Prostate gland (tissue), 2 donors: ENCODE measurements around the gene OPHN1. TPM values are rescaled to one million over a fixed set of nuclear protein-coding genes. Genes with fewer than 3 reads are reported as not detected.
"Not testable (repeated sequence)": the region's sequence is repeated elsewhere in the genome, so short reads cannot be mapped to it uniquely, and the experiment has no call there.

ENCODE experiments used
- DNase-seq: peaks from one replicate; pipeline ENCODE4 v3.0.0-alpha.2; 2019; ENCODE audit warnings: low spot score
- H3K27ac ChIP-seq, 2 donors: fragments of 200-600 bp; sonication (generic); 2 replicates each; pipeline ENCODE4 v1.5.1; 2017 to 2019
- H3K27me3 ChIP-seq: fragments of 200-600 bp; sonication (generic); replicated peaks from 2 replicates; pipeline ENCODE4 v1.5.1; 2019; ENCODE audit not compliant: insufficient read depth
- H3K36me3 ChIP-seq, 2 donors: fragments of 200-600 bp; sonication (generic); 1 replicate in 1 of 2; 2 replicates in 1 of 2; pipeline versions ENCODE4 v1.5.1 to v1.8.1; 2017 to 2019
- H3K4me1 ChIP-seq: fragments of 200-600 bp; sonication (generic); replicated peaks from 2 replicates; pipeline ENCODE4 v1.5.1; 2019
- H3K4me3 ChIP-seq, 2 donors: fragments of 200-600 bp; sonication (generic); 2 replicates each; pipeline ENCODE4 v1.5.1; 2017 to 2019
- H3K9me3 ChIP-seq: fragments of 200-600 bp; sonication (generic); 2 replicates; pipeline ENCODE4 v1.5.1; 2017
- POLR2A ChIP-seq: fragments of 450-650 bp; IDR thresholded peaks from one replicate; pipeline ENCODE4 v1.6.1; 2016; ENCODE audit warnings: antibody characterized with exemption, mild to moderate bottlenecking
- POLR2AphosphoS5 ChIP-seq: sonication (generic); formaldehyde crosslinking; IDR thresholded peaks from one replicate; pipeline ENCODE4 v1.6.1; 2017; ENCODE audit warnings: antibody characterized with exemption
- WGBS: methylation state at CpG from one replicate; pipeline ENCODE4 v1.1.5; 2018; 5-methylcytosine and 5-hydroxymethylcytosine counted together
- intact Hi-C: fragments of 100-400 bp; cut with DNase I; formaldehyde crosslinking; loops from one replicate; pipeline ENCODE4 v1.14.2; 2022
- total RNA-seq, 2 donors: library from RNA; depleted of rRNA; stranded (reverse); fragments of >200 nt; gene quantifications; one replicate each; pipeline ENCODE4 v1.1.0, GENCODE V29; 2016
- TF ChIP-seq, protein P1 (sequence below), 4 experiments: fragments of 200-600 bp in 2 of 4; fragments of 450-650 bp in 2 of 4; sonication (generic) in 2 of 4; IDR thresholded peaks; 1 replicate in 3 of 4; 2 replicates in 1 of 4; pipeline ENCODE4 v1.5.1; 2016 to 2019; ENCODE audit warnings: antibody characterized with exemption in 4 of 4, mild to moderate bottlenecking in 2 of 4, moderate library complexity in 2 of 4

Gene OPHN1
- total RNA-seq, 2 donors from 2014 or later = 18.7 to 26.2 TPM

DNA sequence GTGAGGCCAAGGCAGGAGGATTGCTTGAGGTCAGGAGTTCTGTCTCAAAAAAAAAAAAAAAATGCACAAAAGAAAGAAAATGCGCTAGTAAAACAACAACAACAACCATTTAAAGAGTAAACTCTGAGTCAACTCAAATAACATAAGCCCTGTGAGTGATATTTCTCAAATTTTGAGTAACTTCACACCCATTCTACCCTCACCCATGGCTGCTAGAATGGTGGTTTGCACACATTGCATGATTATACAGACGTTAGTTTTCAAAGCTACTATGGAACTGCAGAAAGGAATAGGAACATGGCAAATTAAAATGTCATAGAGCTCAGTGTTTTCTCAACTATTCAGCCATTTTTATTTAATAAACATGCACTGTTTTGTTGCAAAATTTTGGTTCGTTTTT, 145.9 kb downstream of the OPHN1 start:
- Histone ChIP-seq H3K27me3 (no peaks in the 10 kb centered on the region), H3K4me1 (no peaks in the 10 kb centered on the region), H3K27ac (no peak overlapping the region), H3K36me3 (no peaks in the 10 kb centered on the region), H3K4me3 (no peak overlapping the region), H3K9me3 (no peaks in the 10 kb centered on the region)
- WGBS = 80% methylated on average over 3 of the region's 3 CpGs
- no peak for DNase-seq
- TF ChIP-seq POLR2A = no peak
- TF ChIP-seq, protein P1, sequence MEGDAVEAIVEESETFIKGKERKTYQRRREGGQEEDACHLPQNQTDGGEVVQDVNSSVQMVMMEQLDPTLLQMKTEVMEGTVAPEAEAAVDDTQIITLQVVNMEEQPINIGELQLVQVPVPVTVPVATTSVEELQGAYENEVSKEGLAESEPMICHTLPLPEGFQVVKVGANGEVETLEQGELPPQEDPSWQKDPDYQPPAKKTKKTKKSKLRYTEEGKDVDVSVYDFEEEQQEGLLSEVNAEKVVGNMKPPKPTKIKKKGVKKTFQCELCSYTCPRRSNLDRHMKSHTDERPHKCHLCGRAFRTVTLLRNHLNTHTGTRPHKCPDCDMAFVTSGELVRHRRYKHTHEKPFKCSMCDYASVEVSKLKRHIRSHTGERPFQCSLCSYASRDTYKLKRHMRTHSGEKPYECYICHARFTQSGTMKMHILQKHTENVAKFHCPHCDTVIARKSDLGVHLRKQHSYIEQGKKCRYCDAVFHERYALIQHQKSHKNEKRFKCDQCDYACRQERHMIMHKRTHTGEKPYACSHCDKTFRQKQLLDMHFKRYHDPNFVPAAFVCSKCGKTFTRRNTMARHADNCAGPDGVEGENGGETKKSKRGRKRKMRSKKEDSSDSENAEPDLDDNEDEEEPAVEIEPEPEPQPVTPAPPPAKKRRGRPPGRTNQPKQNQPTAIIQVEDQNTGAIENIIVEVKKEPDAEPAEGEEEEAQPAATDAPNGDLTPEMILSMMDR (IDR thresholded peaks at IDR 0.05) = no peak
- no peak for TF ChIP-seq POLR2AphosphoS5
- intact Hi-C loops = no loop called here

DNA sequence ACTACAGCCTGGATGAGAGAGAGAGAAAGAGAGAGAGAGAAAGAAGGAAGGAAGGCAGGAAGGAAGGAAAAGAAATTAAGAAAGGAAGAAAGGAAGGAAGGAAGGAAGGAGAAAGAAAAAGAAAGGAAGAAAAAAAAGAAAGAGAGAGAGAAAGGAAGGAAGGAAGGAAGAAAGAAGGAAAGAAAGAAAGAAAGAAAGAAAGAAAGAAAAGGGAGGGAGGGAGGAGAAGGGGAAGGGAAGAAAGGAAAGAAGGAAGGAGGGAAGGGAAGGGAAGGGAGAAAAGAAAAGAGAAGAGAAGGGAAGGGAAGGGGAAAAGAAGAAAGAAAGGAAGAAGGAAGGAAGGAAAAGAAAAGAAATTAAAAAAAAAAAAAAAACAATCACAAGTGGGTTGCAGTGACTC, 146.3 kb downstream of the OPHN1 start:
- Histone ChIP-seq H3K4me3 (no peak overlapping the region), H3K27ac (no peak overlapping the region), H3K9me3 (no peaks in the 10 kb centered on the region), H3K4me1 (no peaks in the 10 kb centered on the region), H3K36me3 (no peaks in the 10 kb centered on the region), H3K27me3 (no peaks in the 10 kb centered on the region)
- no peak for DNase-seq
- intact Hi-C loops = no loop called here
- TF ChIP-seq POLR2AphosphoS5 = no peak
- TF ChIP-seq, protein P1 (IDR thresholded peaks at IDR 0.05) = no peak

GRCh38 chrX:68286076-68286475, 147.2 kb downstream of the OPHN1 start:
- no peaks in the 10 kb centered on the region for H3K4me1 ChIP-seq
- H3K27ac ChIP-seq = no peak overlapping the region
- no peak for TF ChIP-seq POLR2AphosphoS5
- TF ChIP-seq POLR2A = no peak
- TF ChIP-seq, protein P1 (IDR thresholded peaks at IDR 0.05) = no peak
- DNase-seq = no peak
- H3K27me3 ChIP-seq = no peaks in the 10 kb centered on the region
- intact Hi-C loops = no loop called here
- H3K4me3 ChIP-seq = no peak overlapping the region
- H3K9me3 ChIP-seq = no peaks in the 10 kb centered on the region
- no peaks in the 10 kb centered on the region for H3K36me3 ChIP-seq

GRCh38 chrX:68284281-68284904, 148.9 kb downstream of the OPHN1 start:
- Histone ChIP-seq H3K9me3 (no peaks in the 10 kb centered on the region), H3K4me3 (no peak overlapping the region), H3K27ac (no peak overlapping the region), H3K4me1 (no peaks in the 10 kb centered on the region), H3K27me3 (no peaks in the 10 kb centered on the region), H3K36me3 (no peaks in the 10 kb centered on the region)
- TF ChIP-seq POLR2AphosphoS5 = no peak
- TF ChIP-seq POLR2A = no peak
- TF ChIP-seq, protein P1 (IDR thresholded peaks at IDR 0.05) = no peak
- 96% methylated on average over 2 of the region's 2 CpGs for WGBS
- DNase-seq = no peak
- intact Hi-C loops = no loop called here

DNA sequence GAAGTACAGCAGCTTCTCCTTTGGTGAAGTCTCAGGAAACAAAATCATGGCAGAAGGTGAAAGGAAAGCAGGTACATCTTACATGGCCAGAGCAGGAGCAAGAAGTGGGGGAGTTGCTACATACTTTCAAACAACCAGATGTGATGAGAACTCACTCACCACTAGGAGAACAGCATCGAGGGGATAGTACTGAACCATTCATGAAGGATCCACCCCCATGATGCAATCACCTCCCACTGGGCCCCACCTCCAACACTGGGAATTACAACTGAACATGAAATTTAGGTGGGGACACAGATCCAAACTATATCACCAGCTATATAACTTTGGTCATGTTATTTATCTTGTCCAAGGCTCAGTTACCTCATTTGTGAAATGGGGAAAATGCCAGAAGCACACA, 159.4 kb downstream of the OPHN1 start:
- intact Hi-C loops = no loop called here
- Histone ChIP-seq H3K27ac (no peak overlapping the region), H3K4me1 (no peaks in the 10 kb centered on the region), H3K27me3 (no peaks in the 10 kb centered on the region), H3K9me3 (no peaks in the 10 kb centered on the region), H3K4me3 (no peak overlapping the region), H3K36me3 (no peaks in the 10 kb centered on the region)
- WGBS = 50% methylated on average over 1 of the region's 1 CpG
- no peak for DNase-seq
- TF ChIP-seq, protein P1 (IDR thresholded peaks at IDR 0.05) = no peak
- no peak for TF ChIP-seq POLR2AphosphoS5
- TF ChIP-seq POLR2A = no peak

DNA sequence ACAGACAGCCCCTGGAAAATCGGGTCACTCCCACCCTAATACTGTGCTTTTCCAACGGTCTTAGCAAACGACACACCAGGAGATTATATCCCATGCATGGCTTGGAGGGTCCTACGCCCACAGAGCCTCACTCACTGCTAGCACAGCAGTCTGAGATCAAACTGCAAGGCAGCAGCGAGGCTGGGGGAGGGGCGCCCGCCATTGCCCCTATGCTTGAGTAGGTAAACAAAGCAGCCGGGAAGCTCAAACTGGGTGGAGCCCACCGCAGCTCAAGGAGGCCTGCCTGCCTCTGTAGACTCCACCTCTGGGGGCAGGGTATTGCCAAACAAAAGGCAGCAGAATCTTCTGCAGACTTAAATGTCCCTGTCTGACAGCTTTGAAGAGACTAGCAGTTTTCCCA, 168.5 kb downstream of the OPHN1 start:
- 80% methylated on average over 3 of the region's 9 CpGs for WGBS
- intact Hi-C loops, H3K4me1 ChIP-seq, H3K27me3 ChIP-seq, H3K27ac ChIP-seq, DNase-seq, H3K9me3 ChIP-seq, H3K36me3 ChIP-seq, H3K4me3 ChIP-seq: not testable (repeated sequence)
